ENCODE data around the gene PIP4K2C.
A peak's percentile ranks its signal among the peaks of the same experiment; 100 is the strongest.
"Not testable (repeated sequence)": the region's sequence is repeated elsewhere in the genome, so short reads cannot be mapped to it uniquely, and the experiment has no call there.

The PIP4K2C gene

DNA sequence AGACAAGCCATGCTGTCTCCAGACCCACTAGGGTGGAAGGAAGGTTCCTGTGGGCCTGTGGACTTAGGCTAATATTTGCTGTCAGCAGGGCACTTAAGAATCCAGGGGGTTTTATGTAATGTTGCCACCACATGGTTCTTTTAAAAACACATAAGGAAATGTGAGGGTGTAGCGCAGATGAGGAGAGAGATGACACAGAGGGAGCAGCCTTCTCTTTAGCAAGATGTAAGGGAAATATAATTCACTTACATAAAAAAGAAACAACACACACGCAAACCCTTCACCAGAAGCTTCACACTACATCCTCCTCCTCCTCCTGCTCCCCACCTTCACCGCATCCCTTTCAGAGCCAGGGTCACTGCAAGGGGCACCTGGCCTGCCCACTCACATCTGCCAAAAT, 4.9 kb upstream of the PIP4K2C start:
- DNase-seq: no peak

DNA sequence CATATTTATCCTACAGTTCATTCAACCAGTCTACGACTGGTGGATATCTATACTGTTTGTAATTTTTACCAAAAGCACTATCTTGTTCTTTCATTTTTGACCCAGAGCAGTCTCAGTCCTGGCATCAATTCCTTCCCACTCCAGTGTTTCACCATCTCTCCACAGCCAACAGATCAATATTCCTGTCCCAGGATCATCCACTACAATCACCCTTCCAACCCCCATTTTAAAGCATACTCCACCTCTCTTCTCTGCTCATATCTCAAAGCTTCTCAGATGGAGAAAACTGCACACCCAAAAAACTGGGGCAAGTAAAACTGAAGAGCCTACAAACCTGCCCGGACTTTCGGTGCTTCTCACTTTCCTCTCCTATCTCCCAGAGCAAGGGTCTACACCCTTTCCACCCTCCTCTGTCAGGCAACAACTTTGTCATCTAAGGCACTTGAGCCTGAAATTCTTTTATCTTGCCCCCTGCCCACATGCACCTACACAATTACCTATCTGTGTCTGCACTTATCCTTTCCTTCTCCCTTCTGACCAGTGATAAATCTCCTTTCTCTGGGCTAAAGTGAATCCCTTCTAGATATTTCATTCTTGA, 4.1 kb upstream of the PIP4K2C start:
- no peak for DNase-seq

GRCh38 chr12:57588951-57589610, 1.9 kb upstream of the PIP4K2C start:
- DNase-seq: not testable (repeated sequence)

DNA sequence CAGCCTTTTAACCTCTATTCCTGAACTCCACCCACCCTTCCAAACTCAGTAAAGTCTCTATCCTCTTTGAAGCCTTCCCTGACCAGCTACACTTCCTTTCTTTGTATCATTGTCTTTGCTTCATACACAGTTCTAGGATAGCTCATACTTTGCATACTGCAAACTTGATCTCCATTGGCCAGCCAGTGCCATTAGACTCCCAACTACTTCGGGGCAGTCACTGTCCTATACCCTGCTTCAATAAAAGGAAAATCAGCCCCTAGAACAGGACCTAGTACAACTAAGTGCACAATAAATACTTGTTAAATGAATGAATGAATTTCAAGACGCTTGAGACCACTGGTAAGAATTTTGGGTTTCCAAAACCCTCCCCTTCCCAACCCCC, 521 bp upstream of the PIP4K2C start:
- DNase-seq: no peak

DNA sequence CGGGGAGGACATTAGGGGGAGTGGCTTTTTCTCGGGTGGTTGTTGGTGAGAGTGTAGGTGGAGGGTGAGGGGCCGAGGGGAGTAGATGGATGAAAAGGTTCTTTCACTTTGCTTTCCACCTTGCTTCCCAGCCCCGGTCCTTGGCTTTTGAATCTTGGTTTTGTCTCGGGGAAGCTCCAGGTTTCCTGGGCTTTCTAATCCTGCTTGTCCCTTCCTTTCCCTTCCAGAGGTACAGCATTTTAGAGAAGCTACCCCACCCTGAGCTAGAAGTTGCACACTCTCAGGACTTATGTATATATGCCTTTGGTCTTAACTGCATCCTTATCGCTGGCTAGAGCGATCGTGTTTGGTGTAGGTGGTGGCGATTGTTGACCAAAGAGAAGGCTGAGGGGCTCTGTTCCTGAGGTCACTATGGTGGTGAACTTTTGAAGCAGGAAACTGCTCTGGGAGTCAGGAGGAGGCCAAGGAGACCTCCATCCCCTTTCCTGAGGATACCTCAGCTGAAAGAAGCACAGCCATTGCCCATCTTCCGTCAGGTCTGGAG, 862 bp downstream of the PIP4K2C start:
- DNase-seq: no peak

DNA sequence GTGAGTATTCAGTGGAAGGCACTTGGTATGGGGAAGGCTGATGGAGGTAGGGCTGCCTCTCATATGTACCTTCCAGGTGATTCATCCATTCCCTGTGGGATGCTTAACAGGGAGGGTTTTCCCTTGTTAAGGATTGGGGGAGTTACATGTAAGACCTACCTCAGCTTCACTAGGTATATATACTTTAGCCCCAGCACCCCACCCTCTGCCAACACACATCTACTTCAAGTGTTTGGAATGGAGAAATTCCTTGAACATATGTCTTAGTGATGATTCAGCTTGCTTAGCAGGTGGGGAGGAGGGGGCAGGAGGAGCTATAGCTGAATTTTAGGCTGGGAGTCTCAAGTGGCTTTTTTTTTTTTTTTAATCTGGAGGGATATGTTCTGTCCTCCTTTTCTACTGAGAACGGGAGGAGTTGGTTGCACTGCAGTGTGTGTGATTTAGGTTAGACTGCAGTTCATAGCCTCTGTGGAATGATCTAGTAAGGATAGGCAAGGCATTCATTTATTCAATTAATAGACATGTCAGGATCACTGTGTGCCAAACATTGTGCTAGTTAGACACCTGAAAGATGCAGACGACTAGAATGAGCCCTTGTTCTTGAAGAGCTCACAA, 1.7 kb downstream of the PIP4K2C start:
- no peak for DNase-seq

DNA sequence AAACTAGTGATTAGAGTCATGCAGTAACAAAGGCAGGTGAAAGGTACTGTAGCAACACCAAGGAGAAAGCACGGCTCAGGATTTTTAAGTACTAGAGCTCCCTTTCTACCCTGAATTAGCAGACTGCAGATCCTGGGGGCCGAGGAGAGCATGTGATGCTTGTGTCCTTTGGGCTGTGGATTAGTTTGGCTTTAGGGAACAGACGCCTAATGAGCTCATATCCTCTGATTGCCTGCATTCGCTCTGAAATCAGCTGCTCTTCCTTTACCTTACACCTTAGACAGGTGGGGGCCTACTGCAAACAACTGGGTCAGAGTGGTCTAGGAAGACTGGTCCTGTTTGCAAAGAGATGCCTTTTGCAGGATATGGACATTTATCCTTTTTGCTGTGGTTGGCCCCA, 2.2 kb downstream of the PIP4K2C start:
- DNase-seq: no peak

DNA sequence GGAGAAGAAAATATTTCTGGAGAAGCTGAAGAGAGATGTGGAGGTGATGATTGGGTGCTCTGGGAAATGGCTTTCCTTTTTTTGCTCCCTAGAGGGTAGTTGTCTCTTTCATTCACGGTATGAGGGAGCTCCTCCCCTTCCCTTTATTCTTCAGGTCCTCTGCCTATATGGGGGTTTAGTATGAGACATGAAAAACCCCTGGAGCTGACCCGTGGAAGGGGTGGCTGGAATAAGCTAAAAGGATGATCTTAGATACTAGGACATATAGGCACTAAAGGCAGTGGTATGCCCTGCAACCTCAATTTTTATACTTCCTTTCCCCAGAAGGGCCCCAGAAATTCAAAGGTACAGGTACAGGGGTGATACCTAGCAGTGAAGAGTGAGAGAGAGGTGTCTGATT, 9.4 kb downstream of the PIP4K2C start:
- no peak for DNase-seq

DNA sequence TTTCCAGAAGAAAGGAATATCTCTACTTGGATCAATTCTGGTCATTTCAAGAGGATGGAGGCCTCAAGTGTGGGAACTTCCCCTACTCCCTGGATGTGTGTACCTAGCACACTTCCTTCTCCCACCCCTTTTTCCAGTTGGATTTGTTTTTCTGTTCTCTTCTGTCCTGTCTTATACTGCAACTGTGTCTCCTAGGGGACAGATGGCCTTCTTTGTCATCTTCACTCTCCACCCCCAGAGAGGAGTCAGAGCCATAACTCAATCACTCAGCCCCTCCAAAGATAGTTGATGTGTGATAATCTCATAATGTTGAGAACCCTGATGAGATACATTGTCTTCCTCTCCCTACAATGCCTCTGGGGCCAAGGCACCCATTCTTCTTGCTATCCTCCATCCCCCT, 11.6 kb downstream of the PIP4K2C start:
- DNase-seq: no peak

- DNase-seq: no peak
These were observed 12.3 kb downstream of the PIP4K2C start for GRCh38 chr12:57603324-57603723.

- peak; percentile 61 for DNase-seq
These were observed 12.9 kb downstream of the PIP4K2C start for GRCh38 chr12:57603815-57604453.

DNA sequence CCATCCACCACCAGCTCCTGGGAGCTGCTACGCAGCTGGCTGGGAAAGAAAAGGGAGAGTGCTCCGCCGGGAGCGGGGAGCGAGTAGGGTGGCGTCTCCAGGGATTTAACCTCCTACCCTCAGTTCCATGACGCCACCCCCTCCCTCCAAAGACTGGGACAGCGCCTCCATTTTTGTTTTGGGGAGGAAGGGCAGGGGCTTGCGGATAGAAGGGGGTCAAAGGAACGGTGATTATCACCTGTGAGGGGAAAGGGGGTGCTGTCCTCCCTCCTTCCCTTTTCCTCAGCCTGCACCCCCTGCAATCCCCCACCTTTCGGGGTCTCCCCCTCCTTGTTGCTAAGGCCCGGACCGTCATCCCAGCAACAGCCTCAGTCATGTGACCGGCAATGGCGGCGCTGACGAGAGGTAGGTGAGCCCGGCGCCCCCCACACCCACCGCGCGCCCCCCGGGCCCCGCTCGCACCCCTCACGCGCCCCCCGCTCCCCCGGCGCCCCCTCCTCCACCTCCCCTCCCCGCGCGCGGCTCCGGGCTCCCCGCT, 13.5 kb downstream of the PIP4K2C start, which contains the start of gene DTX3:
Gene DTX3, plus strand, starts transcription at position 371 of the 538 bp plus-strand sequence. CDS start 1,694 bp downstream, outside the sequence.
- peak; percentile 61 for DNase-seq

GRCh38 chr12:57604992-57605810, 14.2 kb downstream of the PIP4K2C start:
- no peak for DNase-seq

DNA sequence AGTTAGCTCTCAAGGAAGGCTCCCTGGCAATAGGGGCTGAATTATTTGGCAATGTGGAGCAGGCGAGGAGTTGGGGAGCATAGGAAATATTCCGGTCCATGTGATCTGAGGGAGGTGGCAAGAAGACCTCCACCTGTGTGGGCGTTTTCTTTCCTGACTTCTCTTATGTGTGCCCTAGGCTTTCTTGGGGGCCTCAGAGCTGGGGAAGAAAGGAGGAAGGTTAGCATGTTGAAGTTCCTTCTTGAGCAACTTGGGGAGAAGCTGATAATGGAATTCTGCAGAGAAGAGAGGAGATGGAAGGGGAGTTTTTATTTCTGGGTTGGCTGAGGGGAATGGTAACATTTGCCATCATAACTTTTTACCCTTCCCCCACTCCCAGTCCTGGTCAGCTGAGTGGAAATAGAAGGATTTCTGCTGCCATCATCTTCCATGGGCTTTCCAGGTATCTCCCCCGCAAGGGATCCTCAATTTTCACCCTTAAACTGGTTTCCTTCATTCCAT, 14.9 kb downstream of the PIP4K2C start:
- DNase-seq: no peak

DNA sequence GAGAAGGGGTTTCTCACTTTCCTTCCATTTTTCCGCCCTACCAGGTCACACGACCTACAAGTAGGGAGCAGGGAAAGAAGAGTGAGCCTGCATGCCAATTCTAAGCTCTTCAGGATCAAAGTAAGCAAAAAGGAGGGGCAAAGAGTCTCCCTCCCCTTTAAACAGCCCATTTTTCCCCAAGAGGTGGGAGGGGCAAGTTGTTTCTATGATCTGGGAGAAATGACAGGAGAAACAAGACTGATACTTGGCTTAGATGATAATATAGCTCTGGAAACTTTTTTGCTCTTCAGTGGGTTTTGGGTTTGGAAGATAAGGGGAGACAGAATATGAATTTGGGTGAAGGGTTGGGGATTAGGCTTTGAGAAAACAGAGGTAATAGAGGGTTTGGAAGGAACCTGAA, 15.4 kb downstream of the PIP4K2C start:
- no peak for DNase-seq

- DNase-seq: no peak
These were observed 15.8 kb downstream of the PIP4K2C start for GRCh38 chr12:57606821-57607220.

GRCh38 chr12:57607958-57608663, 17.1 kb downstream of the PIP4K2C start:
- DNase-seq: no peak

GRCh38 chr12:57609101-57609780, 18.2 kb downstream of the PIP4K2C start:
- DNase-seq: no peak

DNA sequence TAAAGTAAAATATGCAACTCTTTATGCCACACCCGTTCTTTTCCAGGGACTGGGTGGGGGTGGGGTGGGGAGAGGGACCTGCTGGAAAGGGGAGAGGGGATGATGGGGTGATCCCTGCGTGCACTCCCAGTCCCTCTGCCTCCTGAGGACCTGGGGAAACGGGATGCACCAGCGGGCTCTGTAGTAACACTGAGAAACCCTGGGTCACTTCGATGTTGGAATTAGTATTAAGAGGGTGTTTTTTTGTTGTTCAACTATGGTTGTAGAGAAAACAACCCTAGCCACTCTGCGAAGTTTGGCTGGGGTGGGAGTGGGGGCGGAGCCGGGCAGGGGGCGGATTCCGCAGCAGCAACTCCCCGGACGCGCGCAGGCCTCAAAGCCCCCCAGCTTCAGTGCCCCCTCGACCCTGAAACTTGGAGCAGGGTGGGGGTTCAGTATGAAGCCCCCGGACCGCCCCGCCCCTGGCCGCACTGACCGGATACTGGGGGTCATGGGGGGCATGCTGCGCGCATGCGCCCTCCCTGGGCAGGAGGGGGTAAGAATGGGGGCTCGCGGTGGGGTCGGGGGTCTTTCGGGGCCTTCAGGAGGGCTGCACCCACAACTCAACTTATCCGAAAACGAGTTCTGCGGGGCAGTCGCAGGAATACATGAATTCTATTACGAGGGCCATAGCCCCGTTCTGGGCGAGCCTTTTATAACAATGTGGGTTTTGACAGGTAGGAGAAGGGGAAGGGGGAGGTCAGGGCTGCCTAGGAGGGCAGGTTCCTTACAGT, 19.0 kb downstream of the PIP4K2C start:
- no peak for DNase-seq

DNA sequence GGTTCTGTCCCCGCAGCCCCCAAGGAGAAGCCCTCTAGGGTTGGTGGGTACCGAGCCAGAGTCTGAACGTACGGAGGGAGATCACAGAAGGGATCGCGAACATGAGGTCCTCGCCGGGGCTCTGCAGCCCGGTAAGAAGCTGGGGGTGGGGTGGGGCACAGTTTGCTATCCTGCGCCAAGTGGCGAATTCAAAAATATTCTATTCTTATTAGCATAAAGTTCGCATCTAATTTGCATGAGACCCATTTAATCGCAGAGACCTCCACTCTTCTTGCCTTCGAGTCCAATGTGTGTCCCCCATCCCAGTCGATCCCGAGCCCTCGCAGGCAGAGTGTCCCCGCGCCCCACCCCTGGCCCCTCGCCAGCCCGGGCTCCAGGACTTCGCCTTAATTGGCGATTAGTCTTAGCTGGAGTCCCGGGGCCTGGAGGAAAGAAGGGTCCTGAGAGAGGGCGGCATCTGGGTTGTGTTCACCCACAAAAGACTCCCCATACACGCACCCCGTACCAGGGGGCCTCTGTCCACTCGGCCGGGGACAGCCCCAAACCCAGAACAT, 19.6 kb downstream of the PIP4K2C start:
- DNase-seq: no peak
